ENCODE results near the gene CLDN12. TPM values are rescaled to one million over a fixed set of nuclear protein-coding genes. Genes with fewer than 3 reads are reported as not detected.

Gene CLDN12
- 45.2 TPM for total RNA-seq

- no peak for FAIRE-seq
- peak; percentile 36 to 61 for DNase-seq (ENCODE audit: low spot score in 2 of 2)
Observed at GRCh38 chr7:90403174-90404113, at the start of gene CLDN12. Gene CLDN12 (plus strand): TSS chr7:90403461. CDS start chr7:90412677, 9,216 bp downstream.

GRCh38 chr7:90383422-90383821 lies 19.8 kb upstream of the CLDN12 start:
- DNase-seq (ENCODE audit: low spot score in 2 of 2) (no peak), FAIRE-seq (no peak)

GRCh38 chr7:90383861-90384260 lies 19.4 kb upstream of the CLDN12 start:
- FAIRE-seq: no peak

GRCh38 chr7:90384433-90384832 lies 18.8 kb upstream of the CLDN12 start:
- DNase-seq (ENCODE audit: low spot score in 2 of 2) (no peak), FAIRE-seq (no peak)

More at GRCh38 chr7:90383861-90384260, 19.4 kb upstream of the CLDN12 start:
- no peak for DNase-seq (ENCODE audit: low spot score in 2 of 2)

GRCh38 chr7:90387470-90388240 lies 15.6 kb upstream of the CLDN12 start:
- no peak for DNase-seq (ENCODE audit: low spot score in 2 of 2)

GRCh38 chr7:90390926-90391325 lies 12.3 kb upstream of the CLDN12 start:
- FAIRE-seq (no peak), DNase-seq (ENCODE audit: low spot score in 2 of 2) (no peak)

More at GRCh38 chr7:90387470-90388240, 15.6 kb upstream of the CLDN12 start:
- FAIRE-seq: no peak

- no peak for DNase-seq (ENCODE audit: low spot score in 2 of 2)
- FAIRE-seq: no peak
Observed at GRCh38 chr7:90391488-90391887, 11.8 kb upstream of the CLDN12 start.

- DNase-seq (ENCODE audit: low spot score in 2 of 2) (no peak), FAIRE-seq (no peak)
Observed at GRCh38 chr7:90396420-90396819, 6.8 kb upstream of the CLDN12 start.

- DNase-seq (ENCODE audit: low spot score in 2 of 2): no peak
Observed at GRCh38 chr7:90401989-90402388, 1.3 kb upstream of the CLDN12 start.

GRCh38 chr7:90402785-90403173 lies 482 bp upstream of the CLDN12 start:
- no peak for FAIRE-seq
- DNase-seq (ENCODE audit: low spot score in 2 of 2): no peak

More at GRCh38 chr7:90401989-90402388, 1.3 kb upstream of the CLDN12 start:
- no peak for FAIRE-seq

- no peak for DNase-seq (ENCODE audit: low spot score in 2 of 2)
- no peak for FAIRE-seq
Observed at GRCh38 chr7:90404777-90405176, 1.5 kb downstream of the CLDN12 start.

GRCh38 chr7:90407484-90407821 lies 4.2 kb downstream of the CLDN12 start:
- peak in 1 of 2 donors; percentile 21 for DNase-seq (ENCODE audit: low spot score in 2 of 2)

GRCh38 chr7:90408142-90408541 lies 4.9 kb downstream of the CLDN12 start:
- DNase-seq (ENCODE audit: low spot score in 2 of 2): no peak
- no peak for FAIRE-seq

More at GRCh38 chr7:90407484-90407821, 4.2 kb downstream of the CLDN12 start:
- peak; percentile 49 for FAIRE-seq

- no peak for DNase-seq (ENCODE audit: low spot score in 2 of 2)
- FAIRE-seq: no peak
Observed at GRCh38 chr7:90409667-90410066, 6.4 kb downstream of the CLDN12 start.

- DNase-seq (ENCODE audit: low spot score in 2 of 2) (no peak), FAIRE-seq (no peak)
Observed at GRCh38 chr7:90411510-90411909, 8.2 kb downstream of the CLDN12 start.

GRCh38 chr7:90412458-90413184 lies 9.4 kb downstream of the CLDN12 start:
- DNase-seq (ENCODE audit: low spot score in 2 of 2) (no peak), FAIRE-seq (no peak)

- FAIRE-seq: no peak
- no peak for DNase-seq (ENCODE audit: low spot score in 2 of 2)
Observed at GRCh38 chr7:90413185-90413528, 9.9 kb downstream of the CLDN12 start.

GRCh38 chr7:90421651-90422050 lies 18.4 kb downstream of the CLDN12 start:
- FAIRE-seq (no peak), DNase-seq (ENCODE audit: low spot score in 2 of 2) (no peak)

- FAIRE-seq (no peak), DNase-seq (ENCODE audit: low spot score in 2 of 2) (no peak)
Observed at GRCh38 chr7:90424720-90425119, 21.5 kb downstream of the CLDN12 start.

- DNase-seq (ENCODE audit: low spot score in 2 of 2): no peak
- FAIRE-seq: no peak
Observed at GRCh38 chr7:90425376-90425775, 22.1 kb downstream of the CLDN12 start.

All from frontal cortex (tissue), 4 donors.